ENCODE results near the gene C10orf53. TPM values are rescaled to one million over a fixed set of nuclear protein-coding genes. Genes with fewer than 3 reads are reported as not detected.

The C10orf53 gene
- polyA plus RNA-seq, 1 donor from 2014 or later, result not detected

- Mint-ChIP-seq H3K4me1 (no peaks in the 10 kb centered on the region), H3K9me3 (no peaks in the 10 kb centered on the region), H3K27me3 (peaks cover under 1% of the 10 kb centered on the region), H3K36me3 (peaks cover 1% of the 10 kb centered on the region), H3K27ac (peak overlapping the region in 1 of 3 donors; percentile 6), H3K4me3 (no peak overlapping the region)
These were observed 65.6 kb downstream of the C10orf53 start for GRCh38 chr10:49744924-49745605.

- H3K9me3 Mint-ChIP-seq, result no peaks in the 10 kb centered on the region
- peak overlapping the region in 1 of 4 donors; percentile 32 for H3K4me3 Mint-ChIP-seq
- H3K36me3 Mint-ChIP-seq, result peaks cover 1% of the 10 kb centered on the region
- H3K4me1 Mint-ChIP-seq, result no peaks in the 10 kb centered on the region
- peak overlapping the region in 1 of 3 donors; percentile 6 for H3K27ac Mint-ChIP-seq
- peaks cover 7% of the 10 kb centered on the region for H3K27me3 Mint-ChIP-seq
These were observed 66.3 kb downstream of the C10orf53 start for GRCh38 chr10:49745756-49746155.

DNA sequence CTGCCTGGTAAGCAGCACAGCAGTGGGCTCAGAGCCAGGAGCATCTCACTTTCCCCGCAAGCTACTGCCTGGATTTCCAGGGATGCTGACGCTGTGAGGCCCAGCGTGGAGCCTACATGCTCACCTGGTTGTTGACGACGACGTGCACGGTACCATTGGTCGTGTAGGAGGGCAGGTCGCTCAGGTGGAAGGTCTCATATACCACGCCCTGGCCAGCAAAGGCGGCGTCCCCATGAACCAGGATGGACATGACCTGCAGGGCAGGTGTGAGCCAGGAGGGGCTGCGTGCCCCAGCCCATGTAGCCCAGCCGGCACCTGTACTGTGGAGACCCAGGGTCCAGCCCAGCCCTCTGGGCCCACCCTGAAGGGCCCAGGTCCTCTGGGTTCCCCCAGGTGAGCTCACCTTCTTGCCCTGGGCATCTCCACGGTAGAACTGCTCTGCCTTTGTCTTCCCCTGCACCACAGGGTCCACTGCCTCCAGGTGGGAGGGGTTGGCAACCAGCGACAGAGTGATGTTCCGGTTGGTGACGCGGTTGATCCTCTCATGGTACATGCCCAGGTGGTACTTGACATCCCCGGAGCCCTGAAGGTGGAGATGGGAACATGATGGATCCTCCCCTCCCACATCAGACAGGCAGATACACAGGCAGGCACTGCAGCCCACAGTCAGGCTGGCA, 67.3 kb downstream of the C10orf53 start:
- Mint-ChIP-seq H3K27ac (no peak overlapping the region), H3K4me3 (no peak overlapping the region), H3K4me1 (no peaks in the 10 kb centered on the region), H3K9me3 (no peaks in the 10 kb centered on the region), H3K36me3 (peaks cover 1% of the 10 kb centered on the region), H3K27me3 (peaks cover 11% of the 10 kb centered on the region)

Other genes with a start within 250 kb of the C10orf53 start
- gene ERCC6, start 140.5 kb upstream of the C10orf53 start, polyA plus RNA-seq, result 12.4 TPM
- gene SLC18A3, start 69.3 kb upstream of the C10orf53 start, polyA plus RNA-seq, result not detected
- not detected for gene CHAT, start 65.6 kb upstream of the C10orf53 start, polyA plus RNA-seq
- not detected for gene OGDHL, start 82.7 kb downstream of the C10orf53 start, polyA plus RNA-seq

Data from IgD-negative memory B cell (primary cell).